Testis (tissue), 3 donors: ENCODE results near the gene STK38. TPM values are rescaled to one million over a fixed set of nuclear protein-coding genes. Genes with fewer than 3 reads are reported as not detected.
A peak's percentile ranks its signal among the peaks of the same experiment; 100 is the strongest.

Experiments used
- DNase-seq: peaks from one replicate; pipeline ENCODE4 v3.0.0-alpha.2; 2019
- H3K27ac ChIP-seq, 2 donors: fragments of 200-600 bp; sonication (generic); one replicate each; pipeline ENCODE4 v1.5.1; 2019
- H3K27me3 ChIP-seq: fragments of 200-600 bp; sonication (generic); one replicate; pipeline ENCODE4 v1.5.1; 2019
- H3K36me3 ChIP-seq: fragments of 200-600 bp; sonication (generic); one replicate; pipeline ENCODE4 v1.5.1; 2017; ENCODE audit warnings: low read depth; ENCODE audit errors: missing control alignments
- H3K4me1 ChIP-seq: fragments of 200-600 bp; sonication (generic); one replicate; pipeline ENCODE4 v1.5.1; 2019
- H3K4me3 ChIP-seq, 2 donors: fragments of 200-600 bp; sonication (generic); one replicate each; pipeline ENCODE4 v1.5.1; 2017 to 2019
- H3K9me3 ChIP-seq: fragments of 200-600 bp; sonication (generic); one replicate; pipeline ENCODE4 v1.5.1; 2017
- CTCF ChIP-seq, 3 experiments: fragments of 450-650 bp in 2 of 3; fragments of 200-600 bp in 1 of 3; sonication (generic) in 1 of 3; IDR thresholded peaks; one replicate each; pipeline ENCODE4 v1.5.1; 2016 to 2019; ENCODE audit warnings: antibody characterized with exemption in 3 of 3, mild to moderate bottlenecking in 2 of 3, moderate library complexity in 1 of 3
- POLR2A ChIP-seq: fragments of 450-650 bp; IDR thresholded peaks from one replicate; pipeline ENCODE4 v1.6.1; 2017; ENCODE audit warnings: antibody characterized with exemption, mild to moderate bottlenecking, moderate library complexity
- WGBS, 2 donors: methylation state at CpG; one replicate each; pipeline ENCODE4 v1.1.5; 2018; 5-methylcytosine and 5-hydroxymethylcytosine counted together
- intact Hi-C: fragments of 100-400 bp; cut with DNase I; formaldehyde crosslinking; loops from one replicate; pipeline ENCODE4 v1.15.1; 2023; ENCODE audit warnings: low total_unique reads
- polyA plus RNA-seq: library from polyadenylated mRNA; stranded (reverse); fragments of 350-450 nt; fragmentation: Illumina TruSeq; extraction: RNeasy Lipid Tissue Mini Kit (QIAGEN cat#74804); gene quantifications from one replicate; pipeline ENCODE4 v1.2.3, GENCODE V29; 2014; ENCODE audit warnings: low read depth, low replicate concordance; ENCODE audit not compliant: insufficient read depth
- total RNA-seq, 2 donors: library from RNA; depleted of rRNA; stranded (reverse); fragments of >200 nt; gene quantifications; one replicate each; pipeline ENCODE4 v1.2.3, GENCODE V29; 2016

The STK38 gene
- total and polyA plus RNA-seq, 3 donors from 2014 or later: 20.4 to 23.9 (median 22.0) TPM

- WGBS, 2 donors: 50 to 60% methylated on average over 13 of the region's 13 CpGs
- Histone ChIP-seq H3K9me3 (no peaks in the 10 kb centered on the region), H3K27ac (peak overlapping the region; percentile 91 to 93), H3K4me3 (peak overlapping the region in 1 of 2 donors; percentile 73), H3K36me3 (no peaks in the 10 kb centered on the region), H3K27me3 (no peaks in the 10 kb centered on the region), H3K4me1 (peaks cover 20% of the 10 kb centered on the region)
- DNase-seq: no peak
- TF ChIP-seq CTCF (IDR thresholded peaks at IDR 0.05) (no peak), POLR2A (no peak)
- intact Hi-C loops: loop anchor here (10.0 kb wide), 1 partner anchor 47 kb away; the partner anchor contains the start of gene SRSF3
These were observed 544 bp upstream of the STK38 start for GRCh38 chr6:36547646-36548400.

- no peaks in the 10 kb centered on the region for H3K9me3 ChIP-seq
- 0 to 1% methylated on average over 15 of the region's 15 CpGs for WGBS, 2 donors
- H3K27me3 ChIP-seq: no peaks in the 10 kb centered on the region
- TF ChIP-seq CTCF (IDR thresholded peaks at IDR 0.05) (no peak), POLR2A (no peak)
- H3K36me3 ChIP-seq: no peaks in the 10 kb centered on the region
- H3K27ac ChIP-seq: peak overlapping the region; percentile 91 to 93
- peaks cover 20% of the 10 kb centered on the region for H3K4me1 ChIP-seq
- peak; percentile 30 for DNase-seq
- peak overlapping the region; percentile 73 to 84 for H3K4me3 ChIP-seq
- intact Hi-C loops: loop anchor here (10.0 kb wide), 1 partner anchor 48 kb away; the partner anchor contains the start of gene SRSF3
These were observed 865 bp downstream of the STK38 start for GRCh38 chr6:36546308-36546919.

GRCh38 chr6:36545767-36546307 lies 1.4 kb downstream of the STK38 start:
- DNase-seq: no peak
- intact Hi-C loops: loop anchor here (10.0 kb wide), 1 partner anchor 49 kb away; the partner anchor contains the start of gene SRSF3
- H3K4me3 ChIP-seq: peak overlapping the region; percentile 73 to 84
- 23 to 29% methylated on average over 3 of the region's 3 CpGs for WGBS, 2 donors
- peaks cover 20% of the 10 kb centered on the region for H3K4me1 ChIP-seq
- no peak for TF ChIP-seq POLR2A
- no peak for TF ChIP-seq CTCF (IDR thresholded peaks at IDR 0.05)
- peak overlapping the region; percentile 91 to 93 for H3K27ac ChIP-seq
- H3K36me3 ChIP-seq: no peaks in the 10 kb centered on the region
- H3K9me3 ChIP-seq: no peaks in the 10 kb centered on the region
- no peaks in the 10 kb centered on the region for H3K27me3 ChIP-seq

- Histone ChIP-seq H3K4me3 (no peak overlapping the region), H3K27ac (peak overlapping the region in 1 of 2 donors; percentile 22), H3K4me1 (peaks cover 20% of the 10 kb centered on the region), H3K9me3 (no peaks in the 10 kb centered on the region), H3K36me3 (no peaks in the 10 kb centered on the region), H3K27me3 (no peaks in the 10 kb centered on the region)
- intact Hi-C loops: loop anchor here (10.0 kb wide), 1 partner anchor 51 kb away; the partner anchor contains the start of gene SRSF3
- no peak for TF ChIP-seq POLR2A
- TF ChIP-seq CTCF (IDR thresholded peaks at IDR 0.05): no peak
- DNase-seq: peak; percentile 34
- 61 to 68% methylated on average over 1 of the region's 1 CpG for WGBS, 2 donors
These were observed 3.1 kb downstream of the STK38 start for GRCh38 chr6:36544228-36544627.
